Liver (tissue), 3 donors: ENCODE data around the gene RTP1.

ENCODE experiments used
- FOXA1 ChIP-seq: IDR thresholded peaks from 2 replicates; pipeline ENCODE4 v1.6.1; 2016; ENCODE audit warnings: antibody characterized with exemption
- GABPA ChIP-seq, 2 donors: IDR thresholded peaks in 1 of 2; conservative IDR thresholded peaks in 1 of 2; 2 replicates each; pipeline ENCODE4 v1.6.1; 2016; ENCODE audit warnings: antibody characterized with exemption in 2 of 2, mild to moderate bottlenecking in 1 of 2, moderate library complexity in 1 of 2
- HNF4A ChIP-seq, 2 donors: conservative IDR thresholded peaks; 2 replicates each; pipeline ENCODE4 v1.6.1; 2016; ENCODE audit warnings: antibody characterized with exemption in 2 of 2, mild to moderate bottlenecking in 2 of 2
- JUND ChIP-seq, 2 donors: IDR thresholded peaks; 2 replicates each; pipeline ENCODE4 v1.6.1; 2016; ENCODE audit warnings: antibody characterized with exemption in 2 of 2
- RAD21 ChIP-seq, 2 donors: IDR thresholded peaks; 2 replicates each; pipeline ENCODE4 v1.6.1; 2016; ENCODE audit warnings: antibody characterized with exemption in 2 of 2, mild to moderate bottlenecking in 2 of 2
- TAF1 ChIP-seq: conservative IDR thresholded peaks from 2 replicates; pipeline ENCODE4 v1.6.1; 2016; ENCODE audit warnings: antibody characterized with exemption, mild to moderate bottlenecking
- YY1 ChIP-seq: IDR thresholded peaks from 2 replicates; pipeline ENCODE4 v1.6.1; 2016; ENCODE audit warnings: antibody characterized with exemption, mild to moderate bottlenecking
- TF ChIP-seq, protein P1 (sequence below): IDR thresholded peaks from 2 replicates; pipeline ENCODE4 v1.6.1; 2016; ENCODE audit warnings: antibody characterized with exemption
- TF ChIP-seq, protein P2 (sequence below): fragments of 150-350 bp; IDR thresholded peaks from 2 replicates; pipeline ENCODE4 v1.5.1; 2017; ENCODE audit warnings: improper control_type of control experiment, low read depth, low read length; ENCODE audit not compliant: missing input control
- TF ChIP-seq, protein P3 (sequence below): IDR thresholded peaks from 2 replicates; pipeline ENCODE4 v1.6.1; 2016; ENCODE audit warnings: antibody characterized with exemption, mild to moderate bottlenecking
- TF ChIP-seq, protein P4 (sequence below): IDR thresholded peaks from 2 replicates; pipeline ENCODE4 v1.6.1; 2016; ENCODE audit warnings: antibody characterized with exemption
- donor health status: healthy.
- donor health status: healthy.

DNA sequence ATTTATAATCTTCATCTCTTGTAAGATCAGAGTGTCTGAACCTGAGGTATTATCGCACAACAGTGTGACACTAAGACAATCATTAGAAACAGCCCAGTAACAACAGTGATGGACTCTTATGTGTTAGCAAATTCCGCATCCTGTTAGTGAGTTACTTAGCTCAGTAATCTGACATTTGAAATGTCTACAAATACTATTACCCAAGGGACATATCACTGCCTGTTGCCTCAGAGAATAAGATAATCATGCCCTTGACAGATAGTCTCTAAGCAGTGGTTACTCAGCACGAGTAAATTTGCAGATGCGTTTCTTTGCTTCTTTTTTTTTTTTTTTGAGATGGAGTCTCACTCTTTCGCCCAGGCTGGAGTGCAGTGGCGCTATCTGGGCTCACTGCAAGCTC lies 13.4 kb upstream of the RTP1 start:
- TF ChIP-seq, protein P1, sequence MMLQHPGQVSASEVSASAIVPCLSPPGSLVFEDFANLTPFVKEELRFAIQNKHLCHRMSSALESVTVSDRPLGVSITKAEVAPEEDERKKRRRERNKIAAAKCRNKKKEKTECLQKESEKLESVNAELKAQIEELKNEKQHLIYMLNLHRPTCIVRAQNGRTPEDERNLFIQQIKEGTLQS, result no peak
- TF ChIP-seq, protein P2, sequence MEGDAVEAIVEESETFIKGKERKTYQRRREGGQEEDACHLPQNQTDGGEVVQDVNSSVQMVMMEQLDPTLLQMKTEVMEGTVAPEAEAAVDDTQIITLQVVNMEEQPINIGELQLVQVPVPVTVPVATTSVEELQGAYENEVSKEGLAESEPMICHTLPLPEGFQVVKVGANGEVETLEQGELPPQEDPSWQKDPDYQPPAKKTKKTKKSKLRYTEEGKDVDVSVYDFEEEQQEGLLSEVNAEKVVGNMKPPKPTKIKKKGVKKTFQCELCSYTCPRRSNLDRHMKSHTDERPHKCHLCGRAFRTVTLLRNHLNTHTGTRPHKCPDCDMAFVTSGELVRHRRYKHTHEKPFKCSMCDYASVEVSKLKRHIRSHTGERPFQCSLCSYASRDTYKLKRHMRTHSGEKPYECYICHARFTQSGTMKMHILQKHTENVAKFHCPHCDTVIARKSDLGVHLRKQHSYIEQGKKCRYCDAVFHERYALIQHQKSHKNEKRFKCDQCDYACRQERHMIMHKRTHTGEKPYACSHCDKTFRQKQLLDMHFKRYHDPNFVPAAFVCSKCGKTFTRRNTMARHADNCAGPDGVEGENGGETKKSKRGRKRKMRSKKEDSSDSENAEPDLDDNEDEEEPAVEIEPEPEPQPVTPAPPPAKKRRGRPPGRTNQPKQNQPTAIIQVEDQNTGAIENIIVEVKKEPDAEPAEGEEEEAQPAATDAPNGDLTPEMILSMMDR, result no peak
- TF ChIP-seq, protein P3, sequence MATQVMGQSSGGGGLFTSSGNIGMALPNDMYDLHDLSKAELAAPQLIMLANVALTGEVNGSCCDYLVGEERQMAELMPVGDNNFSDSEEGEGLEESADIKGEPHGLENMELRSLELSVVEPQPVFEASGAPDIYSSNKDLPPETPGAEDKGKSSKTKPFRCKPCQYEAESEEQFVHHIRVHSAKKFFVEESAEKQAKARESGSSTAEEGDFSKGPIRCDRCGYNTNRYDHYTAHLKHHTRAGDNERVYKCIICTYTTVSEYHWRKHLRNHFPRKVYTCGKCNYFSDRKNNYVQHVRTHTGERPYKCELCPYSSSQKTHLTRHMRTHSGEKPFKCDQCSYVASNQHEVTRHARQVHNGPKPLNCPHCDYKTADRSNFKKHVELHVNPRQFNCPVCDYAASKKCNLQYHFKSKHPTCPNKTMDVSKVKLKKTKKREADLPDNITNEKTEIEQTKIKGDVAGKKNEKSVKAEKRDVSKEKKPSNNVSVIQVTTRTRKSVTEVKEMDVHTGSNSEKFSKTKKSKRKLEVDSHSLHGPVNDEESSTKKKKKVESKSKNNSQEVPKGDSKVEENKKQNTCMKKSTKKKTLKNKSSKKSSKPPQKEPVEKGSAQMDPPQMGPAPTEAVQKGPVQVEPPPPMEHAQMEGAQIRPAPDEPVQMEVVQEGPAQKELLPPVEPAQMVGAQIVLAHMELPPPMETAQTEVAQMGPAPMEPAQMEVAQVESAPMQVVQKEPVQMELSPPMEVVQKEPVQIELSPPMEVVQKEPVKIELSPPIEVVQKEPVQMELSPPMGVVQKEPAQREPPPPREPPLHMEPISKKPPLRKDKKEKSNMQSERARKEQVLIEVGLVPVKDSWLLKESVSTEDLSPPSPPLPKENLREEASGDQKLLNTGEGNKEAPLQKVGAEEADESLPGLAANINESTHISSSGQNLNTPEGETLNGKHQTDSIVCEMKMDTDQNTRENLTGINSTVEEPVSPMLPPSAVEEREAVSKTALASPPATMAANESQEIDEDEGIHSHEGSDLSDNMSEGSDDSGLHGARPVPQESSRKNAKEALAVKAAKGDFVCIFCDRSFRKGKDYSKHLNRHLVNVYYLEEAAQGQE, result no peak
- no peak for TF ChIP-seq JUND (IDR thresholded peaks at IDR 0.05)
- TF ChIP-seq RAD21 (IDR thresholded peaks at IDR 0.05), result no peak
- TF ChIP-seq, protein P4, sequence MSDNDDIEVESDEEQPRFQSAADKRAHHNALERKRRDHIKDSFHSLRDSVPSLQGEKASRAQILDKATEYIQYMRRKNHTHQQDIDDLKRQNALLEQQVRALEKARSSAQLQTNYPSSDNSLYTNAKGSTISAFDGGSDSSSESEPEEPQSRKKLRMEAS, result no peak
- no peak for TF ChIP-seq TAF1
- TF ChIP-seq GABPA (IDR thresholded peaks at IDR 0.05 in 1 of 2, conservative IDR thresholded peaks at IDR 0.05 in 1 of 2), result no peak
- TF ChIP-seq HNF4A (conservative IDR thresholded peaks at IDR 0.05), result no peak
- TF ChIP-seq YY1, result no peak
- no peak for TF ChIP-seq FOXA1
